Transverse colon (tissue), 4 donors: ENCODE results near the gene DAGLB. TPM values are rescaled to one million over a fixed set of nuclear protein-coding genes. Genes with fewer than 3 reads are reported as not detected.
"Not testable (repeated sequence)": the region's sequence is repeated elsewhere in the genome, so short reads cannot be mapped to it uniquely, and the experiment has no call there.

Source experiments
- DNase-seq: peaks from one replicate; pipeline ENCODE4 v3.0.0-alpha.2; 2019
- H3K27ac ChIP-seq, 4 donors: fragments of 200-600 bp; sonication (generic); 2 replicates each; pipeline ENCODE4 v1.5.1; 2016 to 2018; ENCODE audit warnings: inconsistent platforms in 4 of 4
- H3K27me3 ChIP-seq: fragments of 200-600 bp; sonication (generic); 2 replicates; pipeline ENCODE4 v1.5.1; 2017; ENCODE audit warnings: inconsistent platforms
- H3K36me3 ChIP-seq, 4 donors: fragments of 200-600 bp; sonication (generic); 2 replicates each; pipeline ENCODE4 v1.5.1; 2017 to 2019; ENCODE audit warnings: inconsistent platforms in 4 of 4
- H3K4me1 ChIP-seq, 4 donors: fragments of 200-600 bp; sonication (generic); 2 replicates each; pipeline ENCODE4 v1.5.1; 2017 to 2020; ENCODE audit warnings: inconsistent platforms in 4 of 4
- H3K4me3 ChIP-seq, 4 donors: fragments of 200-600 bp; sonication (generic); 1 replicate in 1 of 4; 2 replicates in 3 of 4; pipeline versions ENCODE4 v1.5.1 to v1.6.1; 2017 to 2019; ENCODE audit warnings: inconsistent platforms in 4 of 4
- H3K9me3 ChIP-seq, 2 donors: fragments of 200-600 bp; sonication (generic); 2 replicates each; pipeline ENCODE4 v1.5.1; 2017 to 2019; ENCODE audit warnings: inconsistent platforms in 2 of 2
- EP300 ChIP-seq: sonication (generic); formaldehyde crosslinking; IDR thresholded peaks from one replicate; pipeline ENCODE4 v1.6.1; 2017; ENCODE audit warnings: antibody characterized with exemption, low read depth
- POLR2A ChIP-seq: fragments of 450-650 bp; IDR thresholded peaks from one replicate; pipeline ENCODE4 v1.6.1; 2016; ENCODE audit warnings: antibody characterized with exemption, mild to moderate bottlenecking, moderate library complexity
- POLR2AphosphoS5 ChIP-seq, 3 donors: sonication (generic); formaldehyde crosslinking; IDR thresholded peaks; one replicate each; pipeline ENCODE4 v1.6.1; 2016; ENCODE audit warnings: antibody characterized with exemption in 3 of 3
- WGBS, 2 donors: methylation state at CpG; one replicate each; pipeline ENCODE4 v1.1.5; 2018; ENCODE audit warnings: low coverage in 1 of 2; 5-methylcytosine and 5-hydroxymethylcytosine counted together
- in situ Hi-C, 4 donors: fragments of 200-750 bp; cut with MboI; loops; one replicate each; pipeline versions ENCODE4 v1.15.0 to v1.15.1; 2017; ENCODE audit warnings: low sequenced_read_pairs in 3 of 4, low pct_ligation_motif_present in 1 of 4, low pct_unique_long_range_greater_than_20kb in 1 of 4
- intact Hi-C: fragments of 100-400 bp; cut with DNase I; formaldehyde crosslinking; loops from one replicate; pipeline ENCODE4 v1.15.1; 2023; ENCODE audit warnings: low total_unique reads
- total RNA-seq, 4 donors: library from RNA; depleted of rRNA; stranded (reverse); fragments of >200 nt; gene quantifications; one replicate each; pipeline ENCODE4 v1.1.0, GENCODE V29; 2016
- TF ChIP-seq, protein P1 (sequence below), 5 experiments: fragments of 200-600 bp in 3 of 5; fragments of 450-650 bp in 2 of 5; sonication (generic) in 3 of 5; IDR thresholded peaks; 1 replicate in 2 of 5; 2 replicates in 3 of 5; pipeline ENCODE4 v1.5.1; 2016 to 2017; ENCODE audit warnings: antibody characterized with exemption in 5 of 5, inconsistent platforms in 3 of 5, mild to moderate bottlenecking in 2 of 5, moderate library complexity in 1 of 5

The DAGLB gene
- total RNA-seq, 4 donors from 2014 or later, result 5.2 to 59.1 (median 24.3) TPM

- no peak overlapping the region for H3K4me3 ChIP-seq
- TF ChIP-seq POLR2AphosphoS5 (IDR thresholded peaks at IDR 0.05) (no peak), EP300 (no peak)
- TF ChIP-seq, protein P1, sequence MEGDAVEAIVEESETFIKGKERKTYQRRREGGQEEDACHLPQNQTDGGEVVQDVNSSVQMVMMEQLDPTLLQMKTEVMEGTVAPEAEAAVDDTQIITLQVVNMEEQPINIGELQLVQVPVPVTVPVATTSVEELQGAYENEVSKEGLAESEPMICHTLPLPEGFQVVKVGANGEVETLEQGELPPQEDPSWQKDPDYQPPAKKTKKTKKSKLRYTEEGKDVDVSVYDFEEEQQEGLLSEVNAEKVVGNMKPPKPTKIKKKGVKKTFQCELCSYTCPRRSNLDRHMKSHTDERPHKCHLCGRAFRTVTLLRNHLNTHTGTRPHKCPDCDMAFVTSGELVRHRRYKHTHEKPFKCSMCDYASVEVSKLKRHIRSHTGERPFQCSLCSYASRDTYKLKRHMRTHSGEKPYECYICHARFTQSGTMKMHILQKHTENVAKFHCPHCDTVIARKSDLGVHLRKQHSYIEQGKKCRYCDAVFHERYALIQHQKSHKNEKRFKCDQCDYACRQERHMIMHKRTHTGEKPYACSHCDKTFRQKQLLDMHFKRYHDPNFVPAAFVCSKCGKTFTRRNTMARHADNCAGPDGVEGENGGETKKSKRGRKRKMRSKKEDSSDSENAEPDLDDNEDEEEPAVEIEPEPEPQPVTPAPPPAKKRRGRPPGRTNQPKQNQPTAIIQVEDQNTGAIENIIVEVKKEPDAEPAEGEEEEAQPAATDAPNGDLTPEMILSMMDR (IDR thresholded peaks at IDR 0.05), result no peak
- no peak for DNase-seq
- H3K36me3 ChIP-seq, result peaks cover 0 to 41% (median 21%) of the 10 kb centered on the region in 4 donors
- H3K9me3 ChIP-seq, result no peaks in the 10 kb centered on the region
- 74 to 83% methylated on average over 3 to 4 of the region's 4 CpGs for WGBS, 2 donors
- in situ Hi-C loops (no loop called here), intact Hi-C loops (no loop called here)
- H3K4me1 ChIP-seq, result no peaks in the 10 kb centered on the region
- no peaks in the 10 kb centered on the region for H3K27me3 ChIP-seq
- H3K27ac ChIP-seq, result no peak overlapping the region
Observed at GRCh38 chr7:6461946-6462550, 14.3 kb upstream of the DAGLB start.

GRCh38 chr7:6460990-6461584 lies 13.3 kb upstream of the DAGLB start:
- Histone ChIP-seq H3K36me3 (peaks cover 0 to 35% (median 18%) of the 10 kb centered on the region in 4 donors), H3K27ac (no peak overlapping the region), H3K4me1 (no peaks in the 10 kb centered on the region), H3K27me3 (no peaks in the 10 kb centered on the region), H3K9me3 (no peaks in the 10 kb centered on the region), H3K4me3 (no peak overlapping the region)
- intact Hi-C loops, result no loop called here
- no peak for TF ChIP-seq EP300
- TF ChIP-seq, protein P1 (IDR thresholded peaks at IDR 0.05), result no peak
- no peak for TF ChIP-seq POLR2AphosphoS5 (IDR thresholded peaks at IDR 0.05)
- TF ChIP-seq POLR2A, result no peak
- no peak for DNase-seq
- in situ Hi-C loops, result no loop called here
- WGBS, 2 donors, result 80 to 87% methylated on average over 3 to 11 of the region's 11 CpGs

- in situ Hi-C loops, result no loop called here
- TF ChIP-seq POLR2AphosphoS5 (IDR thresholded peaks at IDR 0.05) (no peak), EP300 (no peak), POLR2A (no peak)
- TF ChIP-seq, protein P1 (IDR thresholded peaks at IDR 0.05), result no peak
Observed at GRCh38 chr7:6460303-6460702, 12.5 kb upstream of the DAGLB start.

GRCh38 chr7:6458676-6459075 lies 10.9 kb upstream of the DAGLB start:
- WGBS, 2 donors, result 82 to 88% methylated on average over 3 of the region's 3 CpGs
- H3K4me1 ChIP-seq, H3K9me3 ChIP-seq, in situ Hi-C loops, H3K27me3 ChIP-seq, H3K27ac ChIP-seq, DNase-seq, intact Hi-C loops, H3K4me3 ChIP-seq: not testable (repeated sequence)
- peaks cover 0 to 24% (median 7%) of the 10 kb centered on the region in 4 donors for H3K36me3 ChIP-seq

More at GRCh38 chr7:6460303-6460702, 12.5 kb upstream of the DAGLB start:
- Histone ChIP-seq H3K4me1 (no peaks in the 10 kb centered on the region), H3K27ac (no peak overlapping the region), H3K9me3 (no peaks in the 10 kb centered on the region), H3K4me3 (no peak overlapping the region), H3K27me3 (no peaks in the 10 kb centered on the region), H3K36me3 (peaks cover 0 to 28% (median 12%) of the 10 kb centered on the region in 4 donors)
- DNase-seq, result no peak
- intact Hi-C loops, result no loop called here
- 49 to 65% methylated on average over 3 to 6 of the region's 6 CpGs for WGBS, 2 donors
